Endothelial cell of umbilical vein (primary cell): ENCODE measurements around the gene KANK3. TPM values are rescaled to one million over a fixed set of nuclear protein-coding genes. Genes with fewer than 3 reads are reported as not detected.

Source experiments
- BruUV-seq: library from RNA; stranded (reverse); fragments of 400-500 nt; replicated peaks from 2 replicates; lab custom pipeline; 2021; lab: Mats Ljungman, UMichigan
- CTCF ChIA-PET: fragments of 300-600, 350-600 bp; sonication (Branson Sonifier 250); formaldehyde crosslinking; loops from one replicate; lab custom pipeline; 2021; ENCODE audit warnings: antibody characterized with exemption, inconsistent platforms; lab: Charles Lee
- POLR2A ChIA-PET: fragments of 300-600, 350-600 bp; sonication (Branson Sonifier 250); formaldehyde crosslinking; loops from one replicate; lab custom pipeline; 2021; ENCODE audit warnings: antibody characterized with exemption, inconsistent platforms; lab: Charles Lee
- DNase-seq: peaks from one replicate; pipeline ENCODE4 v3.0.0-alpha.2; 2011; ENCODE audit warnings: low read depth, low spot score
- FAIRE-seq: peaks from 2 replicates; lab custom pipeline; 2011; peaks lifted over from hg19 to GRCh38; lab: Jason Lieb, UNC
- H2AFZ ChIP-seq: 2 replicates; pipeline ENCODE4 v1.6.0; 2012; ENCODE audit warnings: low read depth, low read length, control low read depth, inconsistent platforms
- H3K27ac ChIP-seq: 2 replicates; pipeline ENCODE4 v1.5.1; 2011; ENCODE audit warnings: low read depth, mild to moderate bottlenecking, control low read depth, low read length, moderate library complexity; ENCODE audit not compliant: insufficient read depth
- H3K27me3 ChIP-seq, 2 experiments: 2 replicates each; pipeline versions ENCODE4 v1.6.0 to v1.6.1; 2011; ENCODE audit warnings: low read length in 2 of 2, mixed read lengths in 1 of 2; ENCODE audit not compliant: control insufficient read depth in 2 of 2, insufficient read depth in 2 of 2
- H3K36me3 ChIP-seq, 2 experiments: 2 replicates in 1 of 2; 3 replicates in 1 of 2; pipeline ENCODE4 v1.5.1; 2011; ENCODE audit warnings: low read length in 2 of 2, mild to moderate bottlenecking in 1 of 2, moderate library complexity in 1 of 2; ENCODE audit not compliant: control insufficient read depth in 2 of 2, insufficient read depth in 2 of 2; ENCODE audit errors: extremely low read depth in 1 of 2
- H3K4me1 ChIP-seq: 3 replicates; pipeline ENCODE4 v1.5.1; 2011; ENCODE audit warnings: mild to moderate bottlenecking, low read length; ENCODE audit not compliant: control insufficient read depth, insufficient read depth; ENCODE audit errors: extremely low read depth
- H3K4me2 ChIP-seq: 2 replicates; pipeline ENCODE4 v1.6.1; 2011; ENCODE audit warnings: low read length, control low read depth, mixed read lengths; ENCODE audit not compliant: insufficient read depth
- H3K4me3 ChIP-seq, 3 experiments: fragments of 200-600 bp in 1 of 3; sonication (generic), shearing (Covaris generic) in 1 of 3; replicated peaks in 1 of 3; 2 replicates each; pipeline ENCODE4 v1.5.1; 2011 to 2016; ENCODE audit warnings: control low read depth in 3 of 3, low read length in 3 of 3, mild to moderate bottlenecking in 2 of 3, inconsistent platforms in 1 of 3, low read depth in 1 of 3, moderate library complexity in 1 of 3; ENCODE audit not compliant: insufficient read depth in 1 of 3
- H3K79me2 ChIP-seq: 2 replicates; pipeline ENCODE4 v1.6.0; 2012; ENCODE audit warnings: low read length, inconsistent platforms; ENCODE audit not compliant: control insufficient read depth, insufficient read depth
- H3K9ac ChIP-seq: replicated peaks from 2 replicates; pipeline ENCODE3; 2011; ENCODE audit warnings: low read length, control low read depth; ENCODE audit not compliant: insufficient read depth; ENCODE audit errors: extremely low read depth
- H3K9me1 ChIP-seq: replicated peaks from 3 replicates; pipeline ENCODE4 v1.6.0; 2011; ENCODE audit warnings: mild to moderate bottlenecking, low read length; ENCODE audit not compliant: control insufficient read depth, insufficient read depth; ENCODE audit errors: extremely low read depth
- H3K9me3 ChIP-seq: replicated peaks from 2 replicates; pipeline ENCODE4 v1.5.1; 2012; ENCODE audit warnings: low read length, inconsistent platforms; ENCODE audit not compliant: control insufficient read depth, insufficient read depth
- H4K20me1 ChIP-seq: replicated peaks from 2 replicates; pipeline ENCODE3; 2011; ENCODE audit warnings: mild to moderate bottlenecking, low read length; ENCODE audit not compliant: control insufficient read depth, insufficient read depth; ENCODE audit errors: extremely low read depth
- CTCF ChIP-seq, 2 donors: IDR thresholded peaks; 1 replicate in 1 of 2; 2 replicates in 1 of 2; pipeline ENCODE4 v1.5.1; 2011; ENCODE audit warnings: low read length in 2 of 2, mild to moderate bottlenecking in 2 of 2, moderate library complexity in 2 of 2, control low read depth in 1 of 2, inconsistent platforms in 1 of 2, low read depth in 1 of 2; ENCODE audit not compliant: insufficient read depth in 1 of 2; ENCODE audit errors: extremely low read depth in 1 of 2
- EZH2 ChIP-seq: IDR thresholded peaks from 2 replicates; pipeline ENCODE4 v1.6.1; 2012; ENCODE audit warnings: borderline replicate concordance, low read depth, mild to moderate bottlenecking, moderate library complexity, low read length, inconsistent platforms; ENCODE audit not compliant: severe bottlenecking
- FOS ChIP-seq: IDR thresholded peaks from 2 replicates; pipeline ENCODE4 v1.6.1; 2011; ENCODE audit warnings: mild to moderate bottlenecking, low read length, moderate library complexity, borderline replicate concordance; ENCODE audit not compliant: insufficient read depth
- GATA2 ChIP-seq: IDR thresholded peaks from 2 replicates; pipeline ENCODE4 v1.7.0; 2011; ENCODE audit warnings: low read depth, mild to moderate bottlenecking, moderate library complexity, mixed read lengths, low read length; ENCODE audit not compliant: insufficient read length, insufficient read depth
- JUN ChIP-seq: IDR thresholded peaks from 2 replicates; pipeline ENCODE4 v1.6.1; 2011; ENCODE audit warnings: borderline replicate concordance, low read depth; ENCODE audit not compliant: insufficient read length, insufficient read depth
- MYC ChIP-seq: IDR thresholded peaks from one replicate; pipeline ENCODE4 v1.6.1; 2011; ENCODE audit warnings: mild to moderate bottlenecking, low read depth, low read length
- POLR2A ChIP-seq: IDR thresholded peaks from 2 replicates; pipeline ENCODE4 v1.6.1; 2012; ENCODE audit warnings: low read depth, mild to moderate bottlenecking, control low read depth, low read length
- POLR2AphosphoS5 ChIP-seq: IDR thresholded peaks from 2 replicates; pipeline ENCODE4 v1.6.1; 2012; ENCODE audit warnings: low read depth, mild to moderate bottlenecking, control low read depth, low read length, moderate library complexity; ENCODE audit not compliant: insufficient read depth
- dilution Hi-C: fragments of 300-500 bp; cut with MboI; formaldehyde crosslinking; loops from one replicate; pipeline ENCODE4 v1.15.0; 2019; ENCODE audit warnings: low sequenced_read_pairs; ENCODE audit not compliant: extremely low pct_ligation_motif_present
- intact Hi-C: fragments of 100-400 bp; cut with micrococcal nuclease; formaldehyde crosslinking; loops from one replicate; pipeline ENCODE4 v1.10.0; 2022
- polyA plus RNA-seq, 4 experiments: library from polyadenylated mRNA; depleted of rRNA in 3 of 4; stranded (reverse) in 3 of 4; unstranded in 1 of 4; fragments of >200 nt; gene quantifications; 2 replicates each; pipeline versions ENCODE4 v1.2.1 to v1.2.3, GENCODE V29; 2011 to 2012; ENCODE audit warnings: missing spikeins in 1 of 4
- total RNA-seq: library from RNA; stranded (reverse); gene quantifications from 2 replicates; pipeline ENCODE4 v1.2.3, GENCODE V29; 2021
- TF ChIP-seq, protein P1 (sequence below): IDR thresholded peaks from 2 replicates; pipeline ENCODE4 v1.6.1; 2011; ENCODE audit not compliant: insufficient read depth, insufficient read length

The KANK3 gene
- total and polyA plus RNA-seq, 2 donors (not counting 3 experiments of a cell fraction or from before 2014, with no cell fraction given), result 22.1 to 30.0 TPM

GRCh38 chr19:8322638-8322997, 20.4 kb downstream of the KANK3 start:
- BruUV-seq, result no TSS peak
- peak overlapping the region; percentile 72 for H3K4me2 ChIP-seq
- ChIA-PET CTCF (interaction anchor here (2.0 kb wide), 1 partner anchor 19 kb away, joined by 6 read pairs; no protein-coding TSS in a partner anchor), POLR2A (interaction anchor here (0.9 kb wide), 1 partner anchor 101 kb away, joined by 5 read pairs; no protein-coding TSS in a partner anchor)
- no peaks in the 10 kb centered on the region for H3K9me1 ChIP-seq
- intact Hi-C loops, result no loop called here
- dilution Hi-C loops, result no loop called here
- H2AFZ ChIP-seq, result no peak overlapping the region
- DNase-seq (no peak), FAIRE-seq (peak; percentile 18)
- TF ChIP-seq CTCF (IDR thresholded peaks at IDR 0.05; ENCODE audit: extremely low read depth in 1 of 2, insufficient read depth in 1 of 2, low read depth in 1 of 2, low read length in 2 of 2), result no peak
- peaks cover 32% of the 10 kb centered on the region for H3K79me2 ChIP-seq
- H3K4me3 ChIP-seq, result peak overlapping the region; percentile 83 to 95 (median 92)
- H3K9ac ChIP-seq, result peak overlapping the region; percentile 95
- peaks cover 24% of the 10 kb centered on the region for H3K4me1 ChIP-seq
- H3K9me3 ChIP-seq, result no peaks in the 10 kb centered on the region
- H3K27ac ChIP-seq, result no peak overlapping the region
- peaks cover 3 to 5% of the 10 kb centered on the region in 2 experiments for H3K36me3 ChIP-seq
- H4K20me1 ChIP-seq, result no peaks in the 10 kb centered on the region
- no peaks in the 10 kb centered on the region for H3K27me3 ChIP-seq

DNA sequence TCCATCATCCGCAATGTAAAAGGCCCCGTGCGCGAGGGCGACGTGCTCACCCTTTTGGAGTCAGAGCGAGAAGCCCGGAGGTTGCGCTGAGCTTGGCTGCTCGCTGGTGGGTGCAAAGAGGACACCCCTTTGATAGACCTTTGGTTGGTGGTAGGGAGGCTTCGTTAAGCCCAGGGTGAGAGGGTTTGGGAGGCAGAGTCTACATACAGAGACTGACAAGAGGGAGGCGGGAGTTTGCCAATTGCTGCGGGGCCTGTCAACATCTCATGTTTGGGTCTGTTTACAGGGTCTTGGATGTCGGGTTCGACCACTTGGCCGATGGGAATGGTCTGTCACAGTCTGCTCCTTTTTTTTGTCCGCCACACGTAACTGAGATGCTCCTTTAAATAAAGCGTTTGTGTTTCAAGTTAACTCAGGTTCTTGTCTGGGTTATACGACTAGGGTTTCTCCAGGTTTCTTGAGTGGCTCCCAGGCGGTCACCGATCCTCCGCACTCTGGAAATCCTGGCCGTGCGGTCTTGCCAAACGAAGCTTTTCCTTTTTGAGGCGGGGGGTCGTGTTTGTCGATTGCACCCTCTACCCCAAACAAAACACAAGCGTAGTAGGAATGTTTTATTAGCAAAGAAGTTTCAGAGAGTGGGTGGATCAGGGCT, 20.9 kb downstream of the KANK3 start:
- H3K9me3 ChIP-seq, result no peaks in the 10 kb centered on the region
- H3K27me3 ChIP-seq, result no peaks in the 10 kb centered on the region
- peak overlapping the region; percentile 83 to 95 (median 92) for H3K4me3 ChIP-seq
- H4K20me1 ChIP-seq, result no peaks in the 10 kb centered on the region
- peak overlapping the region; percentile 95 for H3K9ac ChIP-seq
- peaks cover 32% of the 10 kb centered on the region for H3K79me2 ChIP-seq
- no peaks in the 10 kb centered on the region for H3K9me1 ChIP-seq
- peaks cover 24% of the 10 kb centered on the region for H3K4me1 ChIP-seq
- peak overlapping the region; percentile 70 for H3K27ac ChIP-seq
- H3K36me3 ChIP-seq, result peaks cover 3 to 5% of the 10 kb centered on the region in 2 experiments
- H3K4me2 ChIP-seq, result peak overlapping the region; percentile 72
- dilution Hi-C loops (no loop called here), intact Hi-C loops (loop anchor here (1.0 to 2.0 kb wide), 2 partner anchors 14 to 21 kb away; partner anchors contain the start of genes CD320 and KANK3)
- ChIA-PET CTCF (no interaction called here), POLR2A (interaction anchor here (0.9 kb wide), 1 partner anchor 102 kb away, joined by 5 read pairs; no protein-coding TSS in a partner anchor)
- TF ChIP-seq POLR2A, result no peak
- no peak for TF ChIP-seq GATA2
- TF ChIP-seq, protein P1, sequence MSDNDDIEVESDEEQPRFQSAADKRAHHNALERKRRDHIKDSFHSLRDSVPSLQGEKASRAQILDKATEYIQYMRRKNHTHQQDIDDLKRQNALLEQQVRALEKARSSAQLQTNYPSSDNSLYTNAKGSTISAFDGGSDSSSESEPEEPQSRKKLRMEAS, result no peak
- no peak for TF ChIP-seq FOS
- no peak for TF ChIP-seq POLR2AphosphoS5
- no peak for TF ChIP-seq MYC
- TF ChIP-seq JUN, result no peak
- no peak for TF ChIP-seq CTCF (IDR thresholded peaks at IDR 0.05; ENCODE audit: extremely low read depth in 1 of 2, insufficient read depth in 1 of 2, low read depth in 1 of 2, low read length in 2 of 2)
- no peak for TF ChIP-seq EZH2
- DNase-seq, result no peak
- FAIRE-seq, result peak; percentile 47
- no TSS peak for BruUV-seq
- H2AFZ ChIP-seq, result no peak overlapping the region
